HuH-7 (cell line): Measurements from ENCODE around the gene NAA20.

ENCODE experiments used
- DNase-seq: peaks from one replicate; pipeline ENCODE4 v3.0.0; 2011; ENCODE audit warnings: low spot score

Gene NAA20

GRCh38 chr20:20019123-20019522 lies 2.0 kb downstream of the NAA20 start:
- no peak for DNase-seq

GRCh38 chr20:20020908-20021307 lies 3.7 kb downstream of the NAA20 start:
- no peak for DNase-seq

GRCh38 chr20:20021835-20022234 lies 4.7 kb downstream of the NAA20 start:
- no peak for DNase-seq

GRCh38 chr20:20022498-20022897 lies 5.3 kb downstream of the NAA20 start:
- no peak for DNase-seq

- DNase-seq: no peak
These were observed 6.2 kb downstream of the NAA20 start for GRCh38 chr20:20023395-20023794.

- no peak for DNase-seq
These were observed 7.8 kb downstream of the NAA20 start for GRCh38 chr20:20024942-20025341.

GRCh38 chr20:20027284-20027683 lies 10.1 kb downstream of the NAA20 start:
- no peak for DNase-seq

- no peak for DNase-seq
These were observed 14.6 kb downstream of the NAA20 start for GRCh38 chr20:20031790-20032189.

- DNase-seq: no peak
These were observed 17.3 kb downstream of the NAA20 start for GRCh38 chr20:20034486-20034885.

- DNase-seq: no peak
These were observed 19.6 kb downstream of the NAA20 start for GRCh38 chr20:20036756-20037155.

- DNase-seq: no peak
These were observed 20.8 kb downstream of the NAA20 start for GRCh38 chr20:20037960-20038359.

- no peak for DNase-seq
These were observed 21.4 kb downstream of the NAA20 start for GRCh38 chr20:20038586-20038985.

GRCh38 chr20:20039752-20040387 lies 22.7 kb downstream of the NAA20 start:
- no peak for DNase-seq

GRCh38 chr20:20051767-20052073 lies 34.6 kb downstream of the NAA20 start:
- DNase-seq: no peak

- DNase-seq: peak; percentile 92
These were observed 35.2 kb downstream of the NAA20 start, which contains the start of the genes CFAP61 and CRNKL1 for GRCh38 chr20:20052074-20052970. CFAP61 (plus strand) TSS chr20:20052532; CDS start chr20:20056654, 4,122 bp downstream. CRNKL1 (minus strand) TSS chr20:20052466; CDS start chr20:20052342, 124 bp downstream.

- DNase-seq: no peak
These were observed 43.3 kb downstream of the NAA20 start for GRCh38 chr20:20060234-20060998.

GRCh38 chr20:20063941-20064702 lies 47.0 kb downstream of the NAA20 start:
- DNase-seq: no peak

GRCh38 chr20:20065361-20065760 lies 48.2 kb downstream of the NAA20 start:
- no peak for DNase-seq

- no peak for DNase-seq
These were observed 53.9 kb downstream of the NAA20 start for GRCh38 chr20:20070871-20071726.

- no peak for DNase-seq
These were observed 56.7 kb downstream of the NAA20 start for GRCh38 chr20:20073801-20074371.

GRCh38 chr20:20075032-20075431 lies 57.9 kb downstream of the NAA20 start:
- no peak for DNase-seq
